Stimulated activated CD4-positive, alpha-beta T cell treated with anti-CD3 and anti-CD28 coated beads, Interleukin-1b, Interleukin-23, amount 100 ng/mL, for 24 hours (primary cell): Measurements from ENCODE around the gene APOBEC3C.
"Not testable (repeated sequence)": the region's sequence is repeated elsewhere in the genome, so short reads cannot be mapped to it uniquely, and the experiment has no call there.

Source experiments
- DNase-seq, 4 experiments: peaks; one replicate each; pipeline ENCODE4 v3.0.0-alpha.2; 2020; ENCODE audit warnings: low read depth in 4 of 4, low spot score in 1 of 4

The APOBEC3C gene

DNA sequence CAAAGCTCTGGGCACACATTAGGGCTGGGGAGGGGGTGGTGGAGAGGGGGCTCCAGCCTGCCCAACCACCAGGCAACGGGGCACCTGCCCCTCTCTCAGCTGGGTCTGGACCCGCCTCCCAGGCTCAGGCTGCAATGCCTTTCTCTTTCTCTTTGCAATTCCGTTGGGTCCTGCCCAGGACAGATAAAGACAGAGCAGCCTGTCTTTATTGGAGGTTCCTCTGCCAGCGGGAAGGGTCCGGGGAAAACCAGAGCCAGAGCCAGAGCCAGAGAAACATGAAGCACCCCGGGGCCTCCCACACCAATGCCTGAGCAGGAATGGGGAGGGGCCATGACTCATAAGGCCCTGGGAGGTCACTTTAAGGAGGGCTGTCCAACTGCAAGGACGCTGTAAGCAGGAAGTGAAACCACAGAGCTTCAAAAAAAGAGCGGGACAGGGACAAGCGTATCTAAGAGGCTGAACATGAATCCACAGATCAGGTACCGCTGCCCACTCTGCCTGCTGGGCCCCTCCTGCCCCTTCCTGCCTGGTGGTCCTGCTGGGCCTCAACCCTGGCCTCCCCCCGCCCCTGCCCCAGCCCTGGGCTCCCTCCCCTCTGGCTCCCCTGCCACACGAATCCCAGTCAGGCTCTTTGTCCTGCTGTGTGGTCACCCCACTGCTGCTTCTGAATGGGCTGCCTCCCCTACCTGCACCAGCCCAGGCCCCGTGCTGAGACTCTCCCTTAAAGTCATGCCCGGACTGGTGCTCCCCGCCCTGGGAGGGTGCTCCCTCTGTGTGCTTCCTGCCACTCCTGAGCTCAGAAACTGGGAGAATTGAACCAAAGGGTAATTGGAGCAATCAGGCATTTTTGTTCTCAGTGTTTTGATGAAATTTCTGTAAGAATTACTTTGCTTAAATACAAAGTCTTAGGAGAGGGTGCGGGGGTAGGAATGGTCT lies 31.8 kb upstream of the APOBEC3C start, which contains the start of gene APOBEC3B:
Gene APOBEC3B (plus strand): TSS at position 356 of the 936 bp plus-strand sequence. CDS start 107 bp downstream, at position 463.
- peak in 3 of 4 experiments; percentile 11 to 53 (median 35) for DNase-seq

DNA sequence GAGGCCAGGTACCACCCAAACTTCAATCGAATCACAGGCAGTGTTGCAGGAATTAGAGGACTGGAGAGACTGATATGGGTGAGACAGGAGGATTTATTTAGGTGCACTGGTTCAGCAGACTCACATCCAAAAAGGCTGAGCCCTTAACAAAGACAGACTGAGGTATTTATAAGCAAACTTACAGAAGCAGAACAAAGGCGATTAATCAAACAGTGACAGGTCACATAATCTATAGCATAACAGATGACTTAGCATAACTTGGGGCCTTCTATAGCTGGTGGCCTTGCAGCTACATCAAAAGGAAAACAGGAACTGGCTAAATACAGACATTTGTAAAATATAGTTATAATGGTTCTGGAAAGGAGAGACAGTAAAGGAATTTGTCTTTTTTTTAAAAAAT lies 29.8 kb upstream of the APOBEC3C start:
- DNase-seq, result no peak

DNA sequence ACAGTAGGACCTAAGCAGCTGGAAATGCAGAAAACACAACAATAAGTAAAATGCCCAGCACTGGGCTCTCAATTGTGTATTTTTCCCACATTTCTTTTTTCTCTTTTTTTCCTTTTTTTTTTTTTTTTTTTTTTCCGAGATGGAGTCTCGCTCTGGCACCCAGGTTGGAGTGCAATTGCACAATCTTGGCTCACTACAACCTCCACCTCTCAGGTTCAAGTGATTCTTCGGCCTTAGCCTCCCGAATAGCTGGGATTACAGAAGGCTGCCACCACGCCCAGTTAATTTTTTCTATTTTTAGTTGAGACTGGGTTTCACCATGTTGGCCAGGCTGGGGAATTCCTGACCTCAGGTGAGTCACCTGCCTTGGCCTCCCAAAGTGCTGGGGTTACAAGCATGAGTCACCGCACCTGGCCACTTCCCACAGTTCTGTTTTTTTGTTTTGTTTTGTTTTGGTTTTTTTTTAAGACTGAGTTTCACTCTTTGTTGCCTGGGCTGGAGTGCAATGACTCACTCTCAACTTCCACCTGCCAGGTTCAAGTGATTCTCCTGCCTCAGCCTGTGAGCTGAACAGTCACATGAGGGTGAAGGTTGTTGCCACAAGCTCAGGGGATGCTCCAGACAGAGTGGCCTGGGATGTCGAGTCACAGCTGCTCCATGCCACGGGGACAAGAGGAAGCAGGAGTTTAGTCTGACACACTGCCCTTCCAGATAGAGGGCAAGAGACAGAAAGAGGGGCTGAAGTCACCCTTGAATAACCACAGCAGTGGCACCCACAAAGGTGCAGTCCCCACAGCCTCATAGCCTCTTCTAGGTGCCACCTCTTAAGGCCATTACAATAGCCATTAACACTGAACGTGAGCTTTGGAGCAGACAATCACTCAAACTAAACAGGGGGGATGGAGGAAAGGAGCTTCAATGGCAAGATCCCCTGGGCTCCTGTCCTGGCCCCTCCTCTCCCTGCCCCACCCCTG lies 29.0 kb upstream of the APOBEC3C start:
- DNase-seq, result peak in 3 of 4 experiments; percentile 43 to 78 (median 70)

DNA sequence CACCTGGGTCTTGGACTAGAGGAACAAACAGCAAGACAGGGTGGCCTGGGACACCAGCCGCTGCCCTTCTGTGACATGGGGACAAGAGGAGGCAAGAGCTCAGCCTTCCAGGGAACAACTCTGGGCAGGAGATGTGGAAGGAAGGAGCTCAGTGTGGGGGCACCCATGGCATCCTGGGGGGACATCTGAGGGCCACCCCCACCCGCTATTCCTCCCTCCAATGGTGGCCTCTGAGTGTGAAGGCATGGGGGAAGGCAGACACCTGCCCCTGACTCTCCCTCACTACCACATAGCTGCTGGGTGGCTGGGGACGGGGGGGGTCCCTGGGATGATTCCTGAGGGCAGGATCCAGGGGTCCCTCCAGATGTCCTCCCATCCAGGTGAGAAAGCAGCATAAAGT lies 27.4 kb upstream of the APOBEC3C start:
- DNase-seq, result no peak

DNA sequence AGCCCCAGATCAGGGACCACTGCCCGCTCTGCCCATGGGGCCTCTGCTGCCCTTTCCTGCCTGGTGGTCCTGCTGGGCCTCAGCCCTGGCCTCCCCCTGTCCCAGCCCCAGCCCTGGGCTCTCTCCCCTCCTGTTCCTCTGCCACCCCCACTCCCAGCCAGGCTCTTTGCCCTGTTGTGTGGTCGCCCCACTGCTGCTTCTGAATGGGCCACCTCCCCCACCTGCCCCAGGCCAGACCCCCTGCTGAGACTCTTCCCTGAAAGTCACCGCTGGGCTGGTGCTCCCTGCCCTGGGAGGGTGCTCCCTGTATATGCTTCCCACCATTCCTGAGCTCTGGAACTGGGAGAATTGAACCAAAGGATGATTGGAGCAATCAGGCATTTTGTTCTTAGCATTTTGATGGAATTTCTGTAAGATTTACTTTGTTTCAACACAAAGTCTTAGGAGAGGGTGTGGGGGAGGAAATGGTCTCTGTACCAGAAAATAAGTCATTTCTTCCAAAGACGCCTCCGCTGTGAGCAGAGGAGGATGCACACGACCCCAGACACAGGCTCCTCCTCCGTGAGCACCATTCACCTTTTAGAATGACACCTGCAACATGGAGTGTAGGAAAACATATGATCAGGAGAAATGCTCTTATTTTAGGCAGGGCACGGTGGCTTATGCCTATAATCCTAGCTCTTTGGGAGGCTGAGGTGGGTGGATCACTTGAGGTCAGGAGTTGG lies 26.7 kb upstream of the APOBEC3C start:
- DNase-seq, result no peak

DNA sequence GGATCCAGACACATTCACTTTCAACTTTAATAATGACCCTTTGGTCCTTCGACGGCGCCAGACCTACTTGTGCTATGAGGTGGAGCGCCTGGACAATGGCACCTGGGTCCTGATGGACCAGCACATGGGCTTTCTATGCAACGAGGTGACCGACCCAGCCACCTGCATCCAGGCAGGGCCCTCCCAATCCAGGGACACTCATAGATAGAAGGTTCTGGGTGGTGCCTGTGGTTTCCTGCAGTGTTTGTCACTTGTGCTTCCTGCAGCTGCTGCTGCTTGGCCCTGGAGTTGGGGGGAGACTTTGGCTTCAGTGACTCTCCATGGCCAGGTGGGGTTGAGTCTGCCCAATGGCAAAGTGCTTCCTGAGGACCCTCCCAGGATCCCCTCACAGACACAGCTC lies 24.6 kb upstream of the APOBEC3C start:
- DNase-seq, result no peak

DNA sequence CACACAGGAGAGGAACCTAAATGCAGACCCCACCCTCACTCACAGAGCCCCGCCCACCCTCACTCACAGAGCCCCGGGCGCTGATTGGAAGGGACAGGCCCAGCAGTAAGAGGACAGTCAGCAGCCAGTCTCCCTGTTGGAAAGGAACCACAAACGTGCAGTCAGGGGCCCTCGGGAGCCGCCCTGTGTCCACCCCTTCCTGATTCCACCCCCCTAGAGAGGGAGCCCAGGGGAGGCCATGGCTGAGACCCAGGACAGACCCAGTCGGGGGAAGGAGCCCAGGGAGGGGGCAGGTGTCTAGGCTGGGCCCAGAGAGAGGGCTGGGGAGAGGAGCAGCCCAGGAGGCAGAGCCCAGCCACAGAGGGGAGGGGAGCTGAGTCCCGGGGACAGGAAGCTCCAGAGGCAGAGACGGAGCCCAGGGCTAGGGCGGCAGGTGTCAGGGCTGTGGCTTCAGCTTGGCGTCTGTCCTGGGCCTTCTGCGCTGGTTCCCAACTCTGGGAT lies 21.1 kb upstream of the APOBEC3C start:
- DNase-seq, result not testable (repeated sequence)

DNA sequence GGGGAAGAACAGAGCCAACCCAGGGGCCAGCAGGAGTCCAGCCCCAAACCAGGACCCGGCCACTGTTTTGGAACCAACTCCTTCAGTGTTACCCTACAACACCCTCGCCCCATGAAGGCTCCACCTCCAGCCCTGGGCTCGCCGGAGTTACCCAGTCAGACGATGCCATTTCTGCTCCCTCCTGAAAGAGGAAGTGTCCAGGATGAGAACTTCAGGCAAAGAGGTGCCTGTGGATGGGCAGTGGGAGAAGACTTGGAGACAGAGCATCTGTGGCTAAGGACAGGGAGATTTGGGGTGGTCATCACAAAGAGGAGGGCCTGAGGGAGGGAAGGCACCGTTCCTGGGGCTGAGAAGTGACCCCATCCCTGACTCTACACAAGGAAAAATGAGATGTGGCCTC lies 18.0 kb upstream of the APOBEC3C start:
- DNase-seq, result no peak

DNA sequence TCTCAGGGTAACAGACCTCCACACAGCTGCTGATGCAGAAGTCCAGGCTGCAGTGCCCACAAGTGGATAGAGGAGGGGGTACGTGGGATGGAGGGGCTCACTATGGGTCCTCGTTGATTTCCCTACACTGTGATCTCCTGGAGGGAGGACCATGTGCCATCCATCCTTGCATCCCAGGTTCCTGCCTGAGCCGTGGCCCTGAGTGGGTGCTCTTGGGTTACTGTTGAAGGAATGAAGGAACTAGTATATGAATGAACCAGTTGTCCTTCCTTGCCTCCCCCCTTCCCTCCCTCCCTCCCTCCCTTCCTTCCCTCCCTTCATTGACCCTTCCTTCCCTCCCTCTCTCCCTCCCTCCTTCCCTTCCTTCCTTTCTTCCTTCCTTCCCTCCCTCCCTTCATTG lies 16.5 kb upstream of the APOBEC3C start:
- no peak for DNase-seq

DNA sequence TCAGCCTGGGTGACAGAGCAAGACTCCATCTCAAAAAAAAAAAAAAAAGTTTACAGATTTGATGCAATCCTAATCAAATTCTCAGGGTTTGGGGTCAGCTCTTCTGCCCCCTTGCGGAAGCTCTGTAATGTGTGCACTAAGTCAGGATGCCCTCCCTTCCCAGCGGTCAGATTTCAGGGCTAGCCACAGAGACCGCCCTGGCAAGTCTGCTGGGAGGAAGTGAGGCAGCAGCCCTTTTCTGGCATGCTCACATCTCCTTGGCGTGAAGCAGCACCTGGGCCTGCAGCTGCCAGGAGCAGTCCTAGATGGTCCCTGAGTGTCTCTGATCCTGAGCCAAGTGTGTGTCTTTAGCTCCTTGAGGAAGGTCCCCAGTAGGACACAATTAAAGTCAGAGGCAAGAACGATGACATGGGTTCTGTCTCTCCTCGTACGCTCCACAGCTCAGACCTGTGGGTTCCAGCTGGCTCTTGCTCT lies 10.9 kb upstream of the APOBEC3C start:
- DNase-seq, result peak; percentile 40 to 59 (median 45)

DNA sequence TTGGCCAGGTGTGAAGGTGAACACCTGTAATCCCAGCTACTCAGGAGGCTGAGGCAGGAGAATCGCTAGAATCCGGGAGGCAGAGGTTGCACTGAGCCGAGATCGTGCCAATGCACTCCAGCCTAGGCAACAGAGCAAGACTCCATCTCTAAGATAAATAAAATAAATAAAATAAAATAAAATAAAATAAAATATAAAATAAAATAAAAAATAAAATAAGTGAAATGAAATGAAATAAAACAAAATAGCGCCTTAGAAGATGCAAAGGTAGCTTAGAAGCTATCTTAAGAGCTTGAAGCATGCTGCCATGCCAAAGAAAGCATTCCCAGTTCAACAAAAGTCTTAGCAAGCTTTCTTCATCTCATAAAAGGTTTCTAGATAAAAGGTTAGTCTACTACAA lies 6.9 kb upstream of the APOBEC3C start:
- DNase-seq, result no peak

DNA sequence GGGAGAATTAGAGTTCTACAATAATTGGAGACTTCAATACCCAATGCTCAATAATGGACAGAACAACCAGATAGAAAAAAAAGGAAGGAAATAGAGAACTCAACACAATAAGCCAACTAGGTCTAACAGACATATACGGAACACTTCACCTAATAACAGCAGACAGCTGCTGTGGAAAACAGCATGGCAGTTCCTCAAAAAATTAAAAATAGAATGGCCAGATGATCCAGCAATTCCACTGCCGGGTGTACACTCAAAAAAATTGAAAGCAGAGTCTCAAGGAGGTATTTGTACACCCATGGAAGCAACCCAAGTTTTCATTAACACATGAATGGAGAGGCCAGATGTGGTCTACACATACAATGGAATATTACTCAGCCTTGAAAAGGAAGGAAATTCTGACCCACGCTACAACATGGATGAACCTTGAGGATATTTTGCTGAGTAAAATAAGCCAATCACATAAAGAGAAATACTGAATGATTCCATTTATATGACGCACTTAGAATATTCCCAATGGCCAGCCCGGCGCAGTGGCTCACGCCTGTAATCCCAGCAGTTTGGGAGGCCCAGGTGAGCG lies 5.7 kb upstream of the APOBEC3C start:
- not testable (repeated sequence) for DNase-seq

DNA sequence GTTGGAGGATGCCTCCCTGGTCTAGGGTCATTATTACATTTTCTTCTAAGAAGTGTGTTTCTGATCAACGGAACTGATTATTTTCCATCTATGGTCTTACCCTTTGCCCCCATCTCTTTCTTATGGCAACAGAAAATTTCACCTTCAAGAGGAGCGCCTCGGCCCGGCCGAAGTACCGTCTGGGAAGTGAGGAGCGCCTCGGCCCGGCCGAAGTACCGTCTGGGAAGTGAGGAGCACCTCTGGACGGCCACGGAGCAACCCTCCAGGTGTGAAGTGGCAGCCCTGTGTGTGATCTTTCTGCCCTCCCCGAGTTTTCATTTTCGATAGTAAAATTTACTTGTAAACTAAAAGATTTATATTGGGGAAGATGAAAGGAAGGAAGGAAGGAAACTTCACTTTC lies 3.1 kb upstream of the APOBEC3C start:
- no peak for DNase-seq

DNA sequence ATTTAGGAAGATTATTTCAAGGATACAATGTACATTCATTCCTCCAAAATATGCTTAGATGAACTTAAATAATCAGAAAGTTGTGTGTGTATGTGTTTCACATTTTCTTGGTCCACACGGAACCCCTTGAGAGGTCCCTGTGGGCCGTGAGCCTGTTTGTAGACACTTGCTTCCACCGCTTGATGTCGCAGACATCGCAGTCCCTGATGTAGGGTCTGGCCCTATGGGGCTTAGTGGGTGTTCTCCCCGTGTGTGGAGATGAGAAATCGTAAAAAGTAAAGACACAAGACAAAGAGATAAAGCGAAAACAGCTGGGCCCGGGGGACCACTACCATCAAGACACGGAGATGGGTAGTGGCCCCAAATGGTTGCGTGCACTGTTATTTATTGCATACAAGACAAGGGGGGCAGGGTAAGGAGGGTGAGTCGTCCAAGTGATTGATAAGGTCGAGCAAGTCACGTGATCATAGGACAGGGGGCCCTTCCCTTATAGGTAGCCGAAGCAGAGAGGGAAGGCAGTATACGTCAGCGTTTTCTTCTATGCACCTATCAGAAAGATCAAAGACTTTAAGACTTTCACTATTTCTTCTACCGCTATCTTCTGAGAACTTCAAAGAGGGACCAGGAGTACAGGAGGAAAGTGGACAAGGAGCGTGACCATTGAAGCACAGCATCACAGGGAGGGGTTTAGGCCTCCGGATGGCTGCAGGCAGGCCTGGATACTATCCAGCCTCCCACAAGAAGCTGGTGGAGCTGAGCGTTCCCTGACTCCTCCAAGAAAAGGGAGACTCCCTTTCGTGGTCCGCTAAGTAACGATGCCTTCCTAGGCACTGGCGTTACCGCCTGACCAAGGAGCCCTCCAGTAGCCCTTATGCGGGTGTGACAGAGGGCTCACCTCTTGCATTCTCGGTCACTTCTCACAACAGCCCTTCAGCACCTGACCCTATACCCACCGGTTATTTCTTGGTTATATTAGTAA lies 1.2 kb upstream of the APOBEC3C start:
- DNase-seq, result no peak

DNA sequence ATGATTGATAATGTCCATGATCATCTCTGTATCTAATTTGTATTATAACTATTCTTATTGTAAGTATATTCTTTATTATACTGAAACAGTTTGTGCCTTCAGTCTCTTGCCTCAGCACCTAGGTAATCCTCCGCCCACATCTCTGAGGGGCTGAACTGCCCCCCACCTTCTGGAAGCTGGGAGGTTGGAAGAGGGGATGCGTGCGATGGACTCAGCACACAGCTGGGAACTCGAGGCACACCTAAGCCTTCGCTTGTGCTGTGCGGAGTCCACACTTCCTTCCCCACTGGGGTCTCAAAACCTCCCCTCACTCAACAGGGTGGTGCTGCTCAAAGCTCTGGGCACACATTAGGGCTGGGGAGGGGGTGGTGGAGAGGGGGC lies 506 bp upstream of the APOBEC3C start:
- not testable (repeated sequence) for DNase-seq

DNA sequence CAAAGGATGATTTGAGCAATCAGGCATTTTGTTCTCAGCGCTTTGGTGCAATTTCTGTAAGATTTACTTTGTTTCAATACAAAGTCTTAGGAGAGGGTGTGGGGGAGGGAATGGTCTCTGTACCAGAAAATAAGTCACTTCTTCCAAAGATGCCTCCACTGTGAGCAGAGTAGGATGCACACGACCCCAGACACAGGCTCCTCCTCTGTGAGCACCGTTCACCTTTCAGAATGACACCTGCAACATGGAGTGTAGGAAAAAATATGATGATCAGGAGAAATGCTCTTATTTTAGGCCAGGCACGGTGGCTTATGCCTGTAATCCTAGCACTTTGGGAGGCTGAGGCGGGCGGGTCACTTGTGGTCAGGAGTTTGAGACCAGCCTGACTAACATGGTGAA lies 665 bp downstream of the APOBEC3C start:
- not testable (repeated sequence) for DNase-seq

DNA sequence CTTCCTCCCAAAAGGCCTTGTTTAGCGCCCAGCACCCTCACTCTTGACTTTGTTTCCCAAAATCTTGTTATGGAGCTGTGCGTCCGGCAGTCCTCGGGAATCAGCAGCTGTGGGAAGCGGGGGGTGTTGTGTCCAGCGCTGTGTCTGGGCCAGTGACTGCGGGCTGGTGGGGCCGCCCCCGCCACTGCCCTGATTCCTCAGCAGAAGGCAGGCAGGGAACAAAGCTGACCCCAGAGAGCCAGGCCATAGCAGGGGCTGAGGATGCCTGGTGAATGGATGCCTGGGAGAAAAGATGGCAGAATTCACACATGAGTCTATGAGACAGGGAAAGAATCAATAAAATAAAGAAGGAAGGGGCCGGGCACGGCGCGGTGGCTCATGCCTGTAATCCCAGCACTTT lies 2.5 kb downstream of the APOBEC3C start:
- DNase-seq, result no peak

DNA sequence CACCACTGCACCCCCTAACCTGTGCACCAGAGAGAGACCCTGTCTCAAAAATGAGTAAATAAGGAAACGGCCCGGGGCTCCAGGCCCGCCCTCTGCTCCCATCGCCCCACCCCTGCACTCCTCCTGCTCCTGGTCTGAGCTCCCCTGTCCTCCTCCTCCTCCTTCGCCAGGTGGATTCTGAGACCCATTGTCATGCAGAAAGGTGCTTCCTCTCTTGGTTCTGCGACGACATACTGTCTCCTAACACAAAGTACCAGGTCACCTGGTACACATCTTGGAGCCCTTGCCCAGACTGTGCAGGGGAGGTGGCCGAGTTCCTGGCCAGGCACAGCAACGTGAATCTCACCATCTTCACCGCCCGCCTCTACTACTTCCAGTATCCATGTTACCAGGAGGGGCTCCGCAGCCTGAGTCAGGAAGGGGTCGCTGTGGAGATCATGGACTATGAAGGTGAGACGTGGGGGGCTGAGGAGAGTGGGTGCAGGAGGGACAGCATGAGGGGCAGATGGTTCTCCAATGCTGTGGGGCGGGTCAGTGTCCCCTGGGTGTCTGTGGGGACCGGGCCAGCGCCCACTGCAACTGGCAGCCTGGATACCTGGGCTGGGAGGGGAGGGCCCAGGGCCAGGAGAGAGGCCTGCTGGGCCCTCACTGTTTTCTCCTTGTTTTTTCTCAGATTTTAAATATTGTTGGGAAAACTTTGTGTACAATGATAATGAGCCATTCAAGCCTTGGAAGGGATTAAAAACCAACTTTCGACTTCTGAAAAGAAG lies 3.7 kb downstream of the APOBEC3C start:
- no peak for DNase-seq
